H1 (cell line): Measurements from ENCODE around the gene CNTF. TPM values are rescaled to one million over a fixed set of nuclear protein-coding genes. Genes with fewer than 3 reads are reported as not detected.

ENCODE experiments used
- CTCF ChIA-PET: fragments of 300-600 bp; sonication (Branson Sonifier 250); formaldehyde crosslinking; loops from one replicate; lab custom pipeline; 2021; ENCODE audit not compliant: partially characterized antibody; lab: Charles Lee
- POLR2A ChIA-PET: fragments of 300-600 bp; sonication (Branson Sonifier 250); formaldehyde crosslinking; loops from one replicate; lab custom pipeline; 2021; ENCODE audit warnings: inconsistent platforms; ENCODE audit not compliant: partially characterized antibody; lab: Charles Lee
- DNase-seq, 2 experiments: peaks; one replicate each; pipeline versions ENCODE4 v3.0.0 to v3.0.0-alpha.2; 2010 to 2022; ENCODE audit warnings: low spot score in 2 of 2, low read depth in 1 of 2, mixed read lengths in 1 of 2
- FAIRE-seq: peaks from 2 replicates; lab custom pipeline; 2011; peaks lifted over from hg19 to GRCh38; lab: Jason Lieb, UNC
- H2AFZ ChIP-seq: 2 replicates; pipeline ENCODE4 v1.8.1; 2012; ENCODE audit warnings: low read length, inconsistent platforms
- H2AK5ac ChIP-seq: 2 replicates; pipeline ENCODE4 v1.6.1; 2013; ENCODE audit warnings: low read depth, low read length
- H2BK120ac ChIP-seq: replicated peaks from 2 replicates; pipeline ENCODE3; 2013; ENCODE audit warnings: low read depth, low read length, inconsistent platforms
- H2BK12ac ChIP-seq: 2 replicates; pipeline ENCODE4 v1.6.1; 2013; ENCODE audit warnings: low read depth, low read length
- H2BK15ac ChIP-seq: 2 replicates; pipeline ENCODE4 v1.6.1; 2013; ENCODE audit warnings: low read length
- H2BK20ac ChIP-seq: 2 replicates; pipeline ENCODE4 v1.6.1; 2013; ENCODE audit warnings: low read length
- H2BK5ac ChIP-seq: 2 replicates; pipeline ENCODE4 v1.6.1; 2013; ENCODE audit warnings: low read depth, low read length
- H3K14ac ChIP-seq: 2 replicates; pipeline ENCODE4 v1.6.1; 2013; ENCODE audit warnings: inconsistent platforms; ENCODE audit not compliant: insufficient read length
- H3K18ac ChIP-seq: 2 replicates; pipeline ENCODE4 v1.6.1; 2013; ENCODE audit warnings: low read length; ENCODE audit errors: extremely low read depth
- H3K23ac ChIP-seq: 2 replicates; pipeline ENCODE4 v1.6.1; 2013; ENCODE audit warnings: inconsistent platforms; ENCODE audit not compliant: insufficient read length
- H3K23me2 ChIP-seq: 2 replicates; pipeline ENCODE4 v1.6.1; 2013; ENCODE audit warnings: low read depth, low read length
- H3K27ac ChIP-seq: 2 replicates; pipeline ENCODE4 v1.6.1; 2011; ENCODE audit warnings: low read depth, low read length, inconsistent platforms
- H3K27me3 ChIP-seq, 4 experiments: replicated peaks in 1 of 4; 1 replicate in 1 of 4; 2 replicates in 3 of 4; pipeline versions ENCODE4 v1.6.1 to v1.8.1; 2011 to 2013; ENCODE audit warnings: low read length in 3 of 4, mild to moderate bottlenecking in 3 of 4, inconsistent platforms in 2 of 4, mixed read lengths in 2 of 4, moderate library complexity in 1 of 4; ENCODE audit not compliant: control insufficient read depth in 3 of 4, insufficient read depth in 3 of 4; ENCODE audit errors: extremely low read depth in 1 of 4
- H3K36me3 ChIP-seq, 4 experiments: 2 replicates each; pipeline versions ENCODE4 v1.6.1 to v1.8.1; 2011 to 2013; ENCODE audit warnings: mild to moderate bottlenecking in 4 of 4, low read length in 3 of 4, moderate library complexity in 2 of 4, control low read depth in 1 of 4, inconsistent platforms in 1 of 4; ENCODE audit not compliant: insufficient read depth in 4 of 4, control insufficient read depth in 2 of 4
- H3K4ac ChIP-seq: replicated peaks from 2 replicates; pipeline ENCODE3; 2013; ENCODE audit warnings: low read length, low read depth, mixed read lengths, inconsistent platforms; ENCODE audit not compliant: insufficient read length
- H3K4me1 ChIP-seq, 4 experiments: replicated peaks in 1 of 4; 1 replicate in 1 of 4; 2 replicates in 3 of 4; pipeline versions ENCODE4 v1.6.1 to v1.8.1; 2011 to 2013; ENCODE audit warnings: low read length in 3 of 4, inconsistent platforms in 2 of 4, mixed read lengths in 1 of 4; ENCODE audit not compliant: insufficient read depth in 4 of 4, control insufficient read depth in 3 of 4
- H3K4me2 ChIP-seq, 2 experiments: 2 replicates each; pipeline versions ENCODE4 v1.6.1 to v1.8.1; 2011 to 2013; ENCODE audit warnings: low read depth in 2 of 2, low read length in 2 of 2, control low read depth in 1 of 2, inconsistent platforms in 1 of 2, mild to moderate bottlenecking in 1 of 2; ENCODE audit not compliant: insufficient read depth in 1 of 2
- H3K4me3 ChIP-seq, 4 experiments: fragments of 200-600, 300-600 bp in 1 of 4; sonication (generic), shearing (Covaris generic), sonication (Bioruptor Twin) in 1 of 4; 2 replicates each; pipeline versions ENCODE4 v1.5.1 to v1.8.1; 2011 to 2016; ENCODE audit warnings: low read length in 4 of 4, low read depth in 3 of 4, control low read depth in 2 of 4, inconsistent platforms in 2 of 4, mild to moderate bottlenecking in 2 of 4, mixed read lengths in 1 of 4, moderate library complexity in 1 of 4; ENCODE audit not compliant: insufficient read depth in 2 of 4; ENCODE audit errors: extremely low read depth in 1 of 4
- H3K56ac ChIP-seq: replicated peaks from 2 replicates; pipeline ENCODE3; 2013; ENCODE audit warnings: low read depth, mild to moderate bottlenecking, mixed read lengths, low read length, inconsistent platforms; ENCODE audit not compliant: insufficient read length
- H3K79me1 ChIP-seq: 2 replicates; pipeline ENCODE4 v1.6.1; 2013; ENCODE audit warnings: low read depth, low read length, control low read depth
- H3K79me2 ChIP-seq, 2 experiments: 2 replicates each; pipeline versions ENCODE4 v1.6.1 to v1.8.1; 2012 to 2013; ENCODE audit warnings: low read length in 2 of 2, mild to moderate bottlenecking in 2 of 2, inconsistent platforms in 1 of 2; ENCODE audit not compliant: insufficient read depth in 2 of 2, control insufficient read depth in 1 of 2
- H3K9ac ChIP-seq, 4 experiments: replicated peaks in 1 of 4; 1 replicate in 1 of 4; 2 replicates in 3 of 4; pipeline versions ENCODE4 v1.6.1 to v1.8.1; 2011 to 2013; ENCODE audit warnings: low read depth in 3 of 4, low read length in 3 of 4, control low read depth in 2 of 4, mild to moderate bottlenecking in 2 of 4, moderate library complexity in 2 of 4, inconsistent platforms in 1 of 4; ENCODE audit errors: extremely low read depth in 1 of 4
- H3K9me3 ChIP-seq, 2 experiments: 2 replicates each; pipeline versions ENCODE4 v1.6.1 to v1.8.1; 2012 to 2013; ENCODE audit warnings: mild to moderate bottlenecking in 2 of 2, moderate library complexity in 2 of 2, control low read depth in 1 of 2, inconsistent platforms in 1 of 2, low read depth in 1 of 2, low read length in 1 of 2, mixed read lengths in 1 of 2; ENCODE audit not compliant: insufficient read depth in 2 of 2
- H4K20me1 ChIP-seq, 2 experiments: replicated peaks in 1 of 2; 2 replicates each; pipeline versions ENCODE3 to v1.8.1; 2011 to 2013; ENCODE audit warnings: inconsistent platforms in 2 of 2, low read length in 2 of 2, mild to moderate bottlenecking in 1 of 2; ENCODE audit not compliant: insufficient read depth in 2 of 2, control insufficient read depth in 1 of 2
- H4K5ac ChIP-seq: 2 replicates; pipeline ENCODE4 v1.6.1; 2013; ENCODE audit warnings: low read length, low read depth, mixed read lengths, inconsistent platforms; ENCODE audit not compliant: insufficient read length
- H4K8ac ChIP-seq: 2 replicates; pipeline ENCODE4 v1.8.0; 2013; ENCODE audit warnings: mild to moderate bottlenecking, moderate library complexity, low read length, inconsistent platforms; ENCODE audit not compliant: insufficient read depth; ENCODE audit errors: extremely low read depth
- H4K91ac ChIP-seq: replicated peaks from 2 replicates; pipeline ENCODE3; 2013; ENCODE audit warnings: low read length, mixed read lengths, inconsistent platforms; ENCODE audit not compliant: insufficient read length
- HDAC2 ChIP-seq, 2 experiments: fragments of 300-600 bp in 1 of 2; sonication (generic) in 1 of 2; IDR thresholded peaks; 2 replicates each; pipeline ENCODE4 v1.6.1; 2011 to 2012; ENCODE audit warnings: low read depth in 2 of 2, low read length in 2 of 2, mild to moderate bottlenecking in 2 of 2, moderate library complexity in 2 of 2, borderline replicate concordance in 1 of 2, inconsistent platforms in 1 of 2
- NRF1 ChIP-seq: IDR thresholded peaks from 2 replicates; pipeline ENCODE4 v1.6.1; 2011; ENCODE audit warnings: mild to moderate bottlenecking, low read depth, low read length, improper control_type of control experiment
- WGBS, 2 experiments: shearing (Covaris generic) in 1 of 2; methylation state at CpG; one replicate each; pipeline versions ENCODE4 v1.1.6 to v1.1.7; 2013 to 2015; ENCODE audit warnings: low lambda C conversion rate in 2 of 2, mixed read lengths in 2 of 2, inconsistent platforms in 1 of 2, low coverage in 1 of 2, missing lambda C conversion rate in 1 of 2; ENCODE audit not compliant: insufficient replicate concordance in 2 of 2, insufficient coverage in 1 of 2, insufficient read length in 1 of 2; ENCODE audit errors: extremely low coverage in 1 of 2, missing lambda C conversion rate in 1 of 2; 5-methylcytosine and 5-hydroxymethylcytosine counted together
- polyA plus RNA-seq, 7 experiments: library from polyadenylated mRNA; depleted of rRNA in 3 of 7; stranded (reverse) in 5 of 7; unstranded in 2 of 7; fragments of >200 nt in 5 of 7; fragments of 200-250 nt in 2 of 7; gene quantifications; 1 replicate in 5 of 7; 2 replicates in 1 of 7; 4 replicates in 1 of 7; pipeline versions ENCODE4 v1.2.1 to v1.2.3, GENCODE V29; 2011 to 2013; ENCODE audit warnings: missing spikeins in 2 of 7, mixed read lengths in 2 of 7
- total RNA-seq: library from RNA; stranded (reverse); fragmentation: NEBNext Ultra II Directional; extraction: Animal tissue kit (Norgen Biotek cat#: 25700); gene quantifications from 2 replicates; pipeline ENCODE4 v1.2.1, GENCODE V29; 2021
- TF ChIP-seq, protein P1 (sequence below): IDR thresholded peaks from 2 replicates; pipeline ENCODE4 v1.6.1; 2012; ENCODE audit warnings: low read length, inconsistent platforms
- TF ChIP-seq, protein P2 (sequence below), 3 experiments: IDR thresholded peaks; 1 replicate in 2 of 3; 2 replicates in 1 of 3; pipeline versions ENCODE4 v1.5.1 to v1.6.1; 2011; ENCODE audit warnings: low read length in 3 of 3, mild to moderate bottlenecking in 3 of 3, inconsistent platforms in 2 of 3, low read depth in 1 of 3, moderate library complexity in 1 of 3; ENCODE audit not compliant: insufficient read depth in 1 of 3; ENCODE audit errors: control extremely low read depth in 1 of 3

CNTF gene
- total and polyA plus RNA-seq, 2 of the 8 experiments (the other 6 are each of a cell fraction or from before 2014, with no cell fraction given): 0.41 to 1.5 TPM

DNA sequence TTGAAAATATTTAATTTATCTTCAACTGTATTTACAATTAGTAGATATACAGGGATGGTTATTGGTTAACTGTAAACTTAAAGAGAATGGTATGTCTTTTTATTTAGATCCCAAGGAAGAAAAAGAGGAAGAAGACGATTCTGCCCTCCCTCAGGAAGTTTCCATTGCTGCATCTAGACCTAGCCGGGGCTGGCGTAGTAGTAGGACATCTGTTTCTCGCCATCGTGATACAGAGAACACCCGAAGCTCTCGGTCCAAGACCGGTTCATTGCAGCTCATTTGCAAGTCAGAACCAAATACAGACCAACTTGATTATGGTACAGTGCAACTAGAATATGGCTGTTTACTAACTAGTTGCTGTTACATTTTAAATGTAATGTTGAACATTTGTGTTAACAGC, 12.7 kb upstream of the CNTF start:
- no peak overlapping the region for H2BK20ac ChIP-seq
- no peaks in the 10 kb centered on the region for H3K23me2 ChIP-seq
- H2BK15ac ChIP-seq: no peak overlapping the region
- H3K4me3 ChIP-seq: no peak overlapping the region
- peaks cover 14 to 52% (median 40%) of the 10 kb centered on the region in 4 experiments for H3K36me3 ChIP-seq
- H4K5ac ChIP-seq: no peak overlapping the region
- no peak overlapping the region for H4K91ac ChIP-seq
- H4K20me1 ChIP-seq: peaks cover 0 to 6% of the 10 kb centered on the region in 2 experiments
- WGBS, 2 experiments: 87% methylated on average over 8 of the region's 8 CpGs; no CpG with 5 or more reads in 1 of the 2 experiments
- no peak overlapping the region for H3K14ac ChIP-seq
- H2BK120ac ChIP-seq: no peak overlapping the region
- H2BK12ac ChIP-seq: no peak overlapping the region
- no peak overlapping the region for H2AFZ ChIP-seq
- H2AK5ac ChIP-seq: no peak overlapping the region
- no peak overlapping the region for H3K4me2 ChIP-seq
- no peak overlapping the region for H3K4ac ChIP-seq
- no peak overlapping the region for H3K56ac ChIP-seq
- H3K79me1 ChIP-seq: no peaks in the 10 kb centered on the region
- H4K8ac ChIP-seq: no peak overlapping the region
- no peak overlapping the region for H3K27ac ChIP-seq
- POLR2A ChIA-PET: no interaction called here
- H2BK5ac ChIP-seq: no peak overlapping the region
- FAIRE-seq (no peak), DNase-seq (no peak)
- CTCF ChIA-PET: interaction anchor here (0.6 to 1.3 kb wide), 4 partner anchors 18 to 178 kb away, joined by 3 to 4 read pairs (median 4); no protein-coding TSS in a partner anchor
- H3K23ac ChIP-seq: no peak overlapping the region
- no peak overlapping the region for H3K18ac ChIP-seq
- H3K4me1 ChIP-seq: no peaks in the 10 kb centered on the region
- H3K9me3 ChIP-seq: no peaks in the 10 kb centered on the region
- H3K27me3 ChIP-seq: no peaks in the 10 kb centered on the region
- H3K79me2 ChIP-seq: peaks cover 0 to 45% of the 10 kb centered on the region in 2 experiments; a peak in 3 of 4 replicates
- no peak overlapping the region for H3K9ac ChIP-seq
- TF ChIP-seq HDAC2 (IDR thresholded peaks at IDR 0.05; ENCODE audit: borderline replicate concordance in 1 of 2, low read depth in 2 of 2, low read length in 2 of 2) (no peak), NRF1 (no peak)
- TF ChIP-seq, protein P1, sequence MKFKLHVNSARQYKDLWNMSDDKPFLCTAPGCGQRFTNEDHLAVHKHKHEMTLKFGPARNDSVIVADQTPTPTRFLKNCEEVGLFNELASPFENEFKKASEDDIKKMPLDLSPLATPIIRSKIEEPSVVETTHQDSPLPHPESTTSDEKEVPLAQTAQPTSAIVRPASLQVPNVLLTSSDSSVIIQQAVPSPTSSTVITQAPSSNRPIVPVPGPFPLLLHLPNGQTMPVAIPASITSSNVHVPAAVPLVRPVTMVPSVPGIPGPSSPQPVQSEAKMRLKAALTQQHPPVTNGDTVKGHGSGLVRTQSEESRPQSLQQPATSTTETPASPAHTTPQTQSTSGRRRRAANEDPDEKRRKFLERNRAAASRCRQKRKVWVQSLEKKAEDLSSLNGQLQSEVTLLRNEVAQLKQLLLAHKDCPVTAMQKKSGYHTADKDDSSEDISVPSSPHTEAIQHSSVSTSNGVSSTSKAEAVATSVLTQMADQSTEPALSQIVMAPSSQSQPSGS: no peak
- TF ChIP-seq, protein P2, sequence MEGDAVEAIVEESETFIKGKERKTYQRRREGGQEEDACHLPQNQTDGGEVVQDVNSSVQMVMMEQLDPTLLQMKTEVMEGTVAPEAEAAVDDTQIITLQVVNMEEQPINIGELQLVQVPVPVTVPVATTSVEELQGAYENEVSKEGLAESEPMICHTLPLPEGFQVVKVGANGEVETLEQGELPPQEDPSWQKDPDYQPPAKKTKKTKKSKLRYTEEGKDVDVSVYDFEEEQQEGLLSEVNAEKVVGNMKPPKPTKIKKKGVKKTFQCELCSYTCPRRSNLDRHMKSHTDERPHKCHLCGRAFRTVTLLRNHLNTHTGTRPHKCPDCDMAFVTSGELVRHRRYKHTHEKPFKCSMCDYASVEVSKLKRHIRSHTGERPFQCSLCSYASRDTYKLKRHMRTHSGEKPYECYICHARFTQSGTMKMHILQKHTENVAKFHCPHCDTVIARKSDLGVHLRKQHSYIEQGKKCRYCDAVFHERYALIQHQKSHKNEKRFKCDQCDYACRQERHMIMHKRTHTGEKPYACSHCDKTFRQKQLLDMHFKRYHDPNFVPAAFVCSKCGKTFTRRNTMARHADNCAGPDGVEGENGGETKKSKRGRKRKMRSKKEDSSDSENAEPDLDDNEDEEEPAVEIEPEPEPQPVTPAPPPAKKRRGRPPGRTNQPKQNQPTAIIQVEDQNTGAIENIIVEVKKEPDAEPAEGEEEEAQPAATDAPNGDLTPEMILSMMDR (IDR thresholded peaks at IDR 0.05; ENCODE audit: control extremely low read depth in 1 of 3, insufficient read depth in 1 of 3, low read depth in 1 of 3, low read length in 3 of 3): no peak
